GM12878 (cell line): ENCODE measurements around the gene HOMER2. TPM values are rescaled to one million over a fixed set of nuclear protein-coding genes. Genes with fewer than 3 reads are reported as not detected.
"Not testable (repeated sequence)": the region's sequence is repeated elsewhere in the genome, so short reads cannot be mapped to it uniquely, and the experiment has no call there.

Experiments used
- ATAC-seq: fragments of 200-7000 bp; cut with Tn5 transposase; 3 replicates; pipeline ENCODE4 v1.9.1; 2020; ENCODE audit warnings: mild to moderate bottlenecking, moderate library complexity
- BruUV-seq: library from RNA; stranded (reverse); fragments of 400-500 nt; replicated peaks from 2 replicates; lab custom pipeline; 2021; lab: Mats Ljungman, UMichigan
- CTCF ChIA-PET: fragments of 300-600 bp; sonication (Branson Sonifier 250); formaldehyde crosslinking; extraction: SDS; loops from one replicate; lab custom pipeline; 2021; ENCODE audit warnings: inconsistent platforms; lab: Yijun Ruan, JAX
- POLR2A ChIA-PET: fragments of 350-600 bp; formaldehyde crosslinking; extraction: SDS; loops from one replicate; lab custom pipeline; 2021; ENCODE audit warnings: inconsistent platforms; lab: Charles Lee
- RAD21 ChIA-PET: fragments of 300-600 bp; sonication (Branson Sonifier 250); formaldehyde crosslinking; loops from one replicate; lab custom pipeline; 2023; ENCODE audit warnings: antibody characterized with exemption; ENCODE audit not compliant: unreplicated experiment; lab: Charles Lee
- SMC1A ChIA-PET: fragments of 300-600 bp; sonication (Branson Sonifier 250); formaldehyde crosslinking; loops from one replicate; lab custom pipeline; 2023; ENCODE audit not compliant: unreplicated experiment, uncharacterized antibody; lab: Charles Lee
- DNase-seq: peaks from one replicate; pipeline ENCODE4 v3.0.0-alpha.2; 2011; ENCODE audit warnings: low read depth, low spot score
- FAIRE-seq: peaks from 3 replicates; lab custom pipeline; 2011; peaks lifted over from hg19 to GRCh38; lab: Jason Lieb, UNC
- H2AFZ ChIP-seq: 2 replicates; pipeline ENCODE4 v1.6.0; 2011; ENCODE audit warnings: low read depth, low read length, control low read depth; ENCODE audit not compliant: control insufficient read depth
- H3K27ac ChIP-seq: 2 replicates; pipeline ENCODE4 v1.5.1; 2011; ENCODE audit warnings: control low read depth; ENCODE audit not compliant: control insufficient read depth, insufficient read depth
- H3K27me3 ChIP-seq, 2 experiments: replicated peaks in 1 of 2; 2 replicates each; pipeline versions ENCODE4 v1.6.0 to v1.6.1; 2011; ENCODE audit warnings: low read length in 1 of 2; ENCODE audit not compliant: control insufficient read depth in 2 of 2, insufficient read depth in 2 of 2
- H3K36me3 ChIP-seq, 2 experiments: 2 replicates each; pipeline ENCODE4 v1.5.1; 2011; ENCODE audit warnings: low read length in 1 of 2; ENCODE audit not compliant: control insufficient read depth in 2 of 2, insufficient read depth in 2 of 2
- H3K4me1 ChIP-seq: 2 replicates; pipeline ENCODE4 v1.6.1; 2011; ENCODE audit warnings: mild to moderate bottlenecking, low read length, moderate library complexity, mixed read lengths; ENCODE audit not compliant: control insufficient read depth, insufficient read depth
- H3K4me2 ChIP-seq: 2 replicates; pipeline ENCODE4 v1.6.0; 2011; ENCODE audit warnings: control low read depth; ENCODE audit not compliant: control insufficient read depth, insufficient read depth
- H3K4me3 ChIP-seq: fragments of 200-600 bp; sonication (generic); 2 replicates; pipeline ENCODE4 v1.5.1; 2016
- H3K79me2 ChIP-seq: 2 replicates; pipeline ENCODE4 v1.6.0; 2011; ENCODE audit warnings: low read length; ENCODE audit not compliant: control insufficient read depth, insufficient read depth
- H3K9ac ChIP-seq: 2 replicates; pipeline ENCODE4 v1.8.0; 2011; ENCODE audit warnings: low read length, control low read depth, mixed read lengths; ENCODE audit not compliant: control insufficient read depth, insufficient read depth
- H3K9me3 ChIP-seq: replicated peaks from 3 replicates; pipeline ENCODE4 v1.5.1; 2011; ENCODE audit warnings: mild to moderate bottlenecking, low read length; ENCODE audit not compliant: control insufficient read depth, insufficient read depth
- H4K20me1 ChIP-seq: 2 replicates; pipeline ENCODE4 v1.6.0; 2011; ENCODE audit not compliant: control insufficient read depth, insufficient read depth
- ASH2L ChIP-seq: fragments of 300-600, 200-600 bp; sonication (generic); IDR thresholded peaks from 2 replicates; pipeline ENCODE4 v1.6.1; 2017; ENCODE audit warnings: low read depth, mild to moderate bottlenecking, borderline replicate concordance
- ATF2 ChIP-seq: IDR thresholded peaks from 2 replicates; pipeline ENCODE4 v1.6.1; 2012; ENCODE audit warnings: low read length, inconsistent platforms
- BRCA1 ChIP-seq: IDR thresholded peaks from 2 replicates; pipeline ENCODE4 v1.6.1; 2011; ENCODE audit warnings: low read depth, low read length, improper control_type of control experiment
- LARP7 ChIP-seq: fragments of 450-650 bp; IDR thresholded peaks from 2 replicates; pipeline ENCODE4 v1.6.1; 2017; ENCODE audit warnings: mild to moderate bottlenecking
- MAX ChIP-seq: IDR thresholded peaks from 2 replicates; pipeline ENCODE4 v1.6.1; 2012; ENCODE audit warnings: low read depth, low read length, improper control_type of control experiment
- MYB ChIP-seq: fragments of 150-350 bp; IDR thresholded peaks from 2 replicates; pipeline ENCODE4 v1.6.1; 2014; ENCODE audit warnings: mild to moderate bottlenecking, low read depth, low read length, borderline replicate concordance
- NBN ChIP-seq: fragments of 450-650 bp; IDR thresholded peaks from 2 replicates; pipeline ENCODE4 v1.6.1; 2016
- NR2C1 ChIP-seq: fragments of 450-650 bp; IDR thresholded peaks from 2 replicates; pipeline ENCODE4 v1.6.1; 2017; ENCODE audit warnings: antibody characterized with exemption, mild to moderate bottlenecking, moderate library complexity
- RAD21 ChIP-seq: IDR thresholded peaks from 2 replicates; pipeline ENCODE4 v1.6.1; 2011; ENCODE audit warnings: mild to moderate bottlenecking, low read depth, low read length, moderate library complexity; ENCODE audit not compliant: insufficient read depth
- RUNX3 ChIP-seq: IDR thresholded peaks from 2 replicates; pipeline ENCODE4 v1.6.1; 2012; ENCODE audit warnings: low read length, inconsistent platforms
- SRF ChIP-seq, 2 experiments: IDR thresholded peaks; 2 replicates each; pipeline ENCODE4 v1.6.1; 2011; ENCODE audit warnings: low read depth in 2 of 2, low read length in 2 of 2, mild to moderate bottlenecking in 1 of 2, moderate library complexity in 1 of 2
- STAT1 ChIP-seq: fragments of 450-650 bp; conservative IDR thresholded peaks from 2 replicates; pipeline ENCODE4 v1.6.1; 2014; ENCODE audit warnings: antibody characterized with exemption, mild to moderate bottlenecking
- SUPT20H ChIP-seq: IDR thresholded peaks from 2 replicates; pipeline ENCODE4 v1.6.1; 2011; ENCODE audit warnings: low read depth, mild to moderate bottlenecking, low read length, moderate library complexity, borderline replicate concordance; ENCODE audit not compliant: control insufficient read depth
- TCF7 ChIP-seq: IDR thresholded peaks from 2 replicates; pipeline ENCODE4 v1.6.1; 2014; ENCODE audit warnings: antibody characterized with exemption, borderline replicate concordance
- YBX1 ChIP-seq: fragments of 450-650 bp; IDR thresholded peaks from 2 replicates; pipeline ENCODE4 v1.6.1; 2016; ENCODE audit warnings: antibody characterized with exemption
- ZNF24 ChIP-seq: fragments of 450-650 bp; IDR thresholded peaks from 2 replicates; pipeline ENCODE4 v1.6.1; 2017; ENCODE audit warnings: antibody characterized with exemption, mild to moderate bottlenecking
- ZZZ3 ChIP-seq: IDR thresholded peaks from 2 replicates; pipeline ENCODE4 v1.6.1; 2011; ENCODE audit warnings: low read depth; ENCODE audit not compliant: control insufficient read depth, insufficient read length
- WGBS: methylation state at CpG from one replicate; pipeline ENCODE4 v1.1.6; 2016; ENCODE audit warnings: low lambda C conversion rate; ENCODE audit not compliant: insufficient replicate concordance, insufficient coverage; ENCODE audit errors: missing lambda C conversion rate; 5-methylcytosine and 5-hydroxymethylcytosine counted together
- in situ Hi-C: fragments of 300-500 bp; cut with MboI; formaldehyde crosslinking; loops from 9 replicates; pipeline ENCODE4 v1.14.3; 2018; ENCODE audit warnings: mixed read lengths
- intact Hi-C: fragments of 100-400 bp; cut with micrococcal nuclease; formaldehyde crosslinking; loops from one replicate; pipeline ENCODE4 v1.14.2; 2022; ENCODE audit not compliant: unreplicated experiment
- polyA plus RNA-seq, 11 experiments: library from polyadenylated mRNA; depleted of rRNA in 4 of 11; unstranded in 6 of 11; stranded (reverse) in 5 of 11; fragments of >200 nt; fragmentation: Nextera tagmentation in 4 of 11; fragmentation: Illumina TruSeq in 1 of 11; extraction: Ambion mirVana in 4 of 11; extraction: Trizol in 1 of 11; gene quantifications; 1 replicate in 1 of 11; 2 replicates in 10 of 11; pipeline versions ENCODE4 v1.2.1 to v1.2.3, GENCODE V29; 2011 to 2016; ENCODE audit warnings: inconsistent platforms in 2 of 11, missing spikeins in 2 of 11, low read depth in 1 of 11
- total RNA-seq, 4 experiments: library from RNA; depleted of rRNA in 3 of 4; stranded (reverse); fragments of >200 nt in 3 of 4; fragmentation: Illumina TruSeq in 1 of 4; extraction: Trizol in 1 of 4; gene quantifications; 2 replicates each; pipeline versions ENCODE4 v1.2.1 to v1.2.3, GENCODE V29; 2013 to 2021

Gene HOMER2
- total and polyA plus RNA-seq, 10 of the 15 experiments (the other 5 are each of a cell fraction or from before 2014, with no cell fraction given): 0.60 to 5.0 (median 1.8) TPM

GRCh38 chr15:82893473-82893872 lies 59.0 kb downstream of the HOMER2 start:
- H3K9me3 ChIP-seq, H3K4me1 ChIP-seq, H3K36me3 ChIP-seq, H3K79me2 ChIP-seq, DNase-seq, intact Hi-C loops, ATAC-seq, POLR2A ChIA-PET, in situ Hi-C loops, H3K27me3 ChIP-seq, FAIRE-seq, H3K4me3 ChIP-seq, RAD21 ChIA-PET, H2AFZ ChIP-seq, H4K20me1 ChIP-seq, CTCF ChIA-PET, H3K4me2 ChIP-seq, H3K9ac ChIP-seq, BruUV-seq, H3K27ac ChIP-seq: not testable (repeated sequence)
- 74% methylated on average over 12 of the region's 12 CpGs for WGBS
- SMC1A ChIA-PET: interaction anchor here (0.5 kb wide), 1 partner anchor 118 kb away, joined by 4 read pairs; no protein-coding TSS in a partner anchor

GRCh38 chr15:82892573-82892972 lies 59.9 kb downstream of the HOMER2 start:
- ChIA-PET POLR2A (no interaction called here), SMC1A (no interaction called here), CTCF (no interaction called here), RAD21 (no interaction called here)
- no peak for DNase-seq
- Histone ChIP-seq H3K27ac (no peak overlapping the region), H3K4me1 (no peaks in the 10 kb centered on the region), H3K36me3 (no peaks in the 10 kb centered on the region), H2AFZ (no peak overlapping the region), H3K9me3 (no peaks in the 10 kb centered on the region), H3K27me3 (peaks cover 0 to 3% of the 10 kb centered on the region in 2 experiments; a peak in 2 of 4 replicates), H4K20me1 (no peaks in the 10 kb centered on the region), H3K4me3 (no peak overlapping the region), H3K4me2 (no peak overlapping the region), H3K79me2 (no peaks in the 10 kb centered on the region), H3K9ac (no peak overlapping the region)
- in situ Hi-C loops (no loop called here), intact Hi-C loops (no loop called here)
- BruUV-seq: no TSS peak
- 56% methylated on average over 9 of the region's 9 CpGs for WGBS
- no peak for ATAC-seq
- no peak for FAIRE-seq
- TF ChIP-seq STAT1 (no peak), SRF (IDR thresholded peaks at IDR 0.05; ENCODE audit: low read depth in 2 of 2, low read length in 2 of 2) (no peak), TCF7 (no peak), NR2C1 (no peak), MAX (no peak), ZZZ3 (no peak), MYB (no peak), RUNX3 (no peak), ZNF24 (no peak), BRCA1 (no peak), RAD21 (no peak), NBN (no peak), LARP7 (no peak), YBX1 (no peak), SUPT20H (no peak), ATF2 (no peak), ASH2L (no peak)
